HEK293 (cell line): Measurements from ENCODE around the gene FCER2.

Experiments used
- BCL11A ChIP-seq: fragments of 450-650 bp; formaldehyde crosslinking; IDR thresholded peaks from 2 replicates; pipeline ENCODE4 v1.5.1; 2016; ENCODE audit warnings: low read depth, missing biosample characterization, missing genetic modification characterization
- BCL11B ChIP-seq: fragments of 450-650 bp; formaldehyde crosslinking; IDR thresholded peaks from 2 replicates; pipeline ENCODE4 v1.5.1; 2016; ENCODE audit warnings: low read depth, missing biosample characterization, missing genetic modification characterization
- CTCF ChIP-seq: fragments of 450-650 bp; formaldehyde crosslinking; IDR thresholded peaks from 2 replicates; pipeline ENCODE4 v1.5.1; 2016; ENCODE audit warnings: missing biosample characterization, missing genetic modification characterization
- GFI1B ChIP-seq: fragments of 450-650 bp; formaldehyde crosslinking; IDR thresholded peaks from 2 replicates; pipeline ENCODE4 v1.5.1; 2016; ENCODE audit warnings: missing biosample characterization, missing genetic modification characterization
- HOXC10 ChIP-seq: sonication (generic); formaldehyde crosslinking; IDR thresholded peaks from 2 replicates; pipeline ENCODE4 v1.8.1; 2023; ENCODE audit warnings: mild to moderate bottlenecking, missing genetic modification reagents
- IKZF3 ChIP-seq: fragments of 450-650 bp; IDR thresholded peaks from 2 replicates; pipeline ENCODE4 v1.5.0; 2018; ENCODE audit warnings: missing biosample characterization, mild to moderate bottlenecking, missing genetic modification characterization, moderate library complexity
- MEIS1 ChIP-seq: sonication (generic); formaldehyde crosslinking; IDR thresholded peaks from 2 replicates; pipeline ENCODE4 v1.8.1; 2022; ENCODE audit warnings: missing genetic modification reagents, mild to moderate bottlenecking, borderline replicate concordance
- OSR2 ChIP-seq: fragments of 450-650 bp; formaldehyde crosslinking; IDR thresholded peaks from 2 replicates; pipeline ENCODE4 v1.5.1; 2016; ENCODE audit warnings: missing biosample characterization, missing genetic modification characterization
- OVOL3 ChIP-seq: fragments of 450-650 bp; formaldehyde crosslinking; IDR thresholded peaks from 2 replicates; pipeline ENCODE4 v1.5.1; 2016; ENCODE audit warnings: missing biosample characterization, missing genetic modification characterization
- PRDM1 ChIP-seq: fragments of 450-650 bp; formaldehyde crosslinking; IDR thresholded peaks from 2 replicates; pipeline ENCODE4; 2016; ENCODE audit warnings: missing biosample characterization, missing genetic modification characterization
- PRDM10 ChIP-seq: fragments of 450-650 bp; formaldehyde crosslinking; IDR thresholded peaks from 2 replicates; pipeline ENCODE4 v1.5.1; 2016; ENCODE audit warnings: missing biosample characterization, missing genetic modification characterization
- PRDM4 ChIP-seq: fragments of 450-650 bp; formaldehyde crosslinking; IDR thresholded peaks from 2 replicates; pipeline ENCODE4 v1.5.1; 2017; ENCODE audit warnings: missing biosample characterization, missing genetic modification characterization
- WT1 ChIP-seq: fragments of 450-650 bp; formaldehyde crosslinking; IDR thresholded peaks from 2 replicates; pipeline ENCODE4 v1.5.1; 2016; ENCODE audit warnings: missing biosample characterization, missing genetic modification characterization
- YY2 ChIP-seq: fragments of 450-650 bp; formaldehyde crosslinking; IDR thresholded peaks from 2 replicates; pipeline ENCODE4 v1.5.1; 2016; ENCODE audit warnings: missing biosample characterization, missing genetic modification characterization
- ZBTB48 ChIP-seq: fragments of 450-650 bp; formaldehyde crosslinking; IDR thresholded peaks from 2 replicates; pipeline ENCODE4 v1.5.1; 2016; ENCODE audit warnings: missing biosample characterization, missing genetic modification characterization
- ZBTB49 ChIP-seq: fragments of 450-650 bp; formaldehyde crosslinking; IDR thresholded peaks from 2 replicates; pipeline ENCODE4 v1.5.1; 2016; ENCODE audit warnings: missing biosample characterization, missing genetic modification characterization, low read depth
- ZNF19 ChIP-seq: fragments of 450-650 bp; formaldehyde crosslinking; IDR thresholded peaks from 2 replicates; pipeline ENCODE4; 2016; ENCODE audit warnings: missing biosample characterization, missing genetic modification characterization, low read depth
- ZNF239 ChIP-seq: fragments of 450-650 bp; formaldehyde crosslinking; IDR thresholded peaks from 2 replicates; pipeline ENCODE4 v1.5.1; 2016; ENCODE audit warnings: missing biosample characterization, missing genetic modification characterization
- ZNF26 ChIP-seq: fragments of 450-650 bp; formaldehyde crosslinking; IDR thresholded peaks from 2 replicates; pipeline ENCODE4 v1.5.1; 2016; ENCODE audit warnings: missing biosample characterization, missing genetic modification characterization
- ZNF510 ChIP-seq: fragments of 450-650 bp; formaldehyde crosslinking; IDR thresholded peaks from 2 replicates; pipeline ENCODE4 v1.5.1; 2018; ENCODE audit warnings: mild to moderate bottlenecking, missing genetic modification characterization, missing biosample characterization; ENCODE audit not compliant: insufficient replicate concordance
- ZNF529 ChIP-seq: fragments of 450-650 bp; formaldehyde crosslinking; IDR thresholded peaks from 2 replicates; pipeline ENCODE4 v1.5.1; 2017; ENCODE audit warnings: missing genetic modification characterization, missing biosample characterization; ENCODE audit not compliant: insufficient replicate concordance
- ZNF555 ChIP-seq: fragments of 450-650 bp; formaldehyde crosslinking; conservative IDR thresholded peaks from 2 replicates; pipeline ENCODE4 v1.5.1; 2017; ENCODE audit warnings: missing biosample characterization, mild to moderate bottlenecking, missing genetic modification characterization, inconsistent platforms
- ZNF658 ChIP-seq: fragments of 450-650 bp; formaldehyde crosslinking; IDR thresholded peaks from 2 replicates; pipeline ENCODE4; 2016; ENCODE audit warnings: missing biosample characterization, missing genetic modification characterization
- TF ChIP-seq, protein P1 (sequence below): fragments of 450-650 bp; formaldehyde crosslinking; IDR thresholded peaks from 2 replicates; pipeline ENCODE4 v1.5.1; 2016; ENCODE audit warnings: missing biosample characterization, missing genetic modification characterization
- TF ChIP-seq, protein P2 (sequence below): IDR thresholded peaks from 2 replicates; pipeline ENCODE4 v1.6.1; 2011; ENCODE audit warnings: mild to moderate bottlenecking, low read depth, low read length, borderline replicate concordance

FCER2 gene

GRCh38 chr19:7652061-7652641, 49.8 kb downstream of the FCER2 start (continued):
- TF ChIP-seq PRDM10 (tag by site-specific recombination) = peak; percentile 54; the same call in 1 of the 2 replicates
- TF ChIP-seq PRDM4 (tag by site-specific recombination) = peak; percentile 29; the same call in 1 of the 2 replicates
- no peak for TF ChIP-seq ZNF239
- TF ChIP-seq, protein P1, sequence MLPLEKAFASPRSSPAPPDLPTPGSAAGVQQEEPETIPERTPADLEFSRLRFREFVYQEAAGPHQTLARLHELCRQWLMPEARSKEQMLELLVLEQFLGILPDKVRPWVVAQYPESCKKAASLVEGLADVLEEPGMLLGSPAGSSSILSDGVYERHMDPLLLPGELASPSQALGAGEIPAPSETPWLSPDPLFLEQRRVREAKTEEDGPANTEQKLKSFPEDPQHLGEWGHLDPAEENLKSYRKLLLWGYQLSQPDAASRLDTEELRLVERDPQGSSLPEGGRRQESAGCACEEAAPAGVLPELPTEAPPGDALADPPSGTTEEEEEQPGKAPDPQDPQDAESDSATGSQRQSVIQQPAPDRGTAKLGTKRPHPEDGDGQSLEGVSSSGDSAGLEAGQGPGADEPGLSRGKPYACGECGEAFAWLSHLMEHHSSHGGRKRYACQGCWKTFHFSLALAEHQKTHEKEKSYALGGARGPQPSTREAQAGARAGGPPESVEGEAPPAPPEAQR (tag by site-specific recombination) = peak; percentile 50; the same call in 1 of the 2 replicates
- TF ChIP-seq BCL11B (tag by site-specific recombination) = peak; percentile 78
- TF ChIP-seq ZNF555 (tag by site-specific recombination) = no peak
- peak; percentile 42 for TF ChIP-seq OSR2 (tag by site-specific recombination)
- TF ChIP-seq, protein P2, sequence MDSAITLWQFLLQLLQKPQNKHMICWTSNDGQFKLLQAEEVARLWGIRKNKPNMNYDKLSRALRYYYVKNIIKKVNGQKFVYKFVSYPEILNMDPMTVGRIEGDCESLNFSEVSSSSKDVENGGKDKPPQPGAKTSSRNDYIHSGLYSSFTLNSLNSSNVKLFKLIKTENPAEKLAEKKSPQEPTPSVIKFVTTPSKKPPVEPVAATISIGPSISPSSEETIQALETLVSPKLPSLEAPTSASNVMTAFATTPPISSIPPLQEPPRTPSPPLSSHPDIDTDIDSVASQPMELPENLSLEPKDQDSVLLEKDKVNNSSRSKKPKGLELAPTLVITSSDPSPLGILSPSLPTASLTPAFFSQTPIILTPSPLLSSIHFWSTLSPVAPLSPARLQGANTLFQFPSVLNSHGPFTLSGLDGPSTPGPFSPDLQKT = no peak
- no peak for TF ChIP-seq ZNF26 (tag by site-specific recombination)
- peak; percentile 92; the same call in 1 of the 2 replicates for TF ChIP-seq BCL11A
- TF ChIP-seq OVOL3 (tag by site-specific recombination) = no peak
- no peak for TF ChIP-seq ZBTB49 (tag by site-specific recombination)
- no peak for TF ChIP-seq ZNF658 (tag by site-specific recombination)
- no peak for TF ChIP-seq YY2 (tag by site-specific recombination)
- TF ChIP-seq ZBTB48 (tag by site-specific recombination) = peak; percentile 62; the same call in 1 of the 2 replicates
- no peak for TF ChIP-seq HOXC10 (CRISPR knock-in tag)
- no peak for TF ChIP-seq PRDM1 (tag by site-specific recombination)
- no peak for TF ChIP-seq ZNF510 (tag by site-specific recombination)
- TF ChIP-seq CTCF (tag by site-specific recombination) = peak; percentile 83
- TF ChIP-seq GFI1B (tag by site-specific recombination) = no peak
- no peak for TF ChIP-seq ZNF529 (tag by site-specific recombination)
- TF ChIP-seq WT1 (tag by site-specific recombination) = no peak
- no peak for TF ChIP-seq MEIS1 (CRISPR knock-in tag)
- no peak for TF ChIP-seq ZNF19 (tag by site-specific recombination)
- peak; percentile 85 for TF ChIP-seq IKZF3 (tag by site-specific recombination)
